ENCODE data around the gene SFMBT2. TPM values are rescaled to one million over a fixed set of nuclear protein-coding genes. Genes with fewer than 3 reads are reported as not detected.
A peak's percentile ranks its signal among the peaks of the same experiment; 100 is the strongest.

The SFMBT2 gene
- total and polyA plus RNA-seq, 10 of the 15 experiments (the other 5 are each of a cell fraction or from before 2014, with no cell fraction given): 2.8 to 29.6 (median 15.1) TPM

DNA sequence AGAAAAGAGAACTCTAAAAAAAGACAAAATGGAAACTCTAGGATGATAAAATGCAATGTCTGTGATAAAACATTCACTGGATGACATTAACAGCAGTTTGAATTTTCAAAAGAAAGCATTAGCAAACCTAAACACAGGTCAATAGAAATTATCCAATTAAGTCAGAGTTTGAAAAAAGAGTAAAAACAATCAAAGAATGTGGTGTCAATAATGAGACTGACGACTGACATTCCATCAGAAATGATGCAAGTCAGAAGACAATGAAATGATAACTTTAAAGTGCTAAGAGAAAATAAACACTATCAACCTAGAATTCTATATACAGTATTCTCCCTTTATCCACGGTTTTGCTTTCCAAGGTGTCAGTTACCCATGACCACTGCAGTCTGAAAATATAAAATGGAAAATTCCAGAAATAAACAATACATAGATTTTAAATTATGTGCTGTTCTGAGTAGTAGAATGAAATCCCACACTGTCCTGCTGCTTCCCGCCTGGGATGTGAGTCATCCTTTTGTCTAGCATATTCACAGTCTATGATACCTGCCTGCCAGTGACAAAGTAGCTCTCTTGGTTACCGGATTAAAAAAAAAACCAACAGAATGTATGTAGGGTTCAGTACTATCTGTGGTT is 38.3 kb upstream of the SFMBT2 start (continued):
- TF ChIP-seq CBX5 (IDR thresholded peaks at IDR 0.05; ENCODE audit: low read depth): peak; percentile 100
- no peak for TF ChIP-seq ATF3 (IDR thresholded peaks at IDR 0.05; ENCODE audit: borderline replicate concordance, extremely low read depth, low read depth, low read length)
- TF ChIP-seq SMAD5 (IDR thresholded peaks at IDR 0.05; ENCODE audit: low read depth): no peak
- TF ChIP-seq BRCA1 (IDR thresholded peaks at IDR 0.05; ENCODE audit: low read depth, low read length): no peak
- no peak for TF ChIP-seq SUPT20H (IDR thresholded peaks at IDR 0.05; ENCODE audit: borderline replicate concordance, control insufficient read depth, low read depth, low read length)

DNA sequence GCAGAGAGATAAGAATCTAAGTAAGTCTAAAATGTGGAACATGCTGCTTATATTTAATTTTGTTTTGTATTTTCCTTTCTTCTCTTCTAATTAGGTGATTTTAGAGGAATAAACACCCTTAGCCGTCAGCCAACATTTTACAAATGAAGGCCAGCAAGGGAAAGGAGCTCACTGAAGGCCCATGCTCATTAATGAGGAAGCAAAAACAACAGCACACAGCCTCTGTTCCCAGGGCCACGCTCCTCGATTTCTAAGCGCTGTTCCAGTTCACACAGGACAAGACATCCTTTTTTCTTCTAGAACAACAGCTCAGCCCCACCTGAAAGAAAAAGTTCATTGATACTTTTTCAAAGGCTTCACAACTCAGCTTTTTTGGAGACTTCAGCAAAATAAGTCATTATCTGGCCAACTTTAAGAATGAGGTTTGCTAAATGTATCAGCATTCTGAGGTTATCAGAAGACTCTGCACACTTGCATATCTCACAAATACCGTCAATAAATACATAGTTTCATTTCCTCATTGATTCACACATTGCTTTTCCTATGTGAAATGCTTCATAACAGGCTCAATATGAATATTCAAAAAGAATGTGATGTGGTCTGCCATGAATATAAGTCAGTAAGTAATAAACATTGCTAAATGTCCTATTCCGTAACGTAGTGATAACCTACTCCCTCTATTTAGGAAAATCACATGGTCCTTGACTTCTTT is 34.8 kb upstream of the SFMBT2 start:
- no peak overlapping the region for H3K4me3 ChIP-seq
- peak overlapping the region; percentile 82 for H3K4me2 ChIP-seq (ENCODE audit: control insufficient read depth, insufficient read depth)
- H3K79me2 ChIP-seq (ENCODE audit: control insufficient read depth, insufficient read depth, low read length): no peaks in the 10 kb centered on the region
- no peaks in the 10 kb centered on the region for H4K20me1 ChIP-seq (ENCODE audit: control insufficient read depth, insufficient read depth)
- no TSS peak for BruUV-seq (replicated peaks)
- H3K27me3 ChIP-seq (replicated peaks in 1 of 2; ENCODE audit: control insufficient read depth in 2 of 2, insufficient read depth in 2 of 2, low read length in 1 of 2): no peaks in the 10 kb centered on the region
- intact Hi-C loops (cut with micrococcal nuclease; ENCODE audit: unreplicated experiment): loop anchor here (2.0 kb wide), 1 partner anchor 27 kb away; no protein-coding TSS in a partner anchor
- 51% methylated on average over 7 of the region's 7 CpGs for WGBS (ENCODE audit: insufficient coverage, insufficient replicate concordance, low lambda C conversion rate, missing lambda C conversion rate)
- peak; percentile 90 for ATAC-seq
- no peak for DNase-seq (ENCODE audit: low read depth, low spot score)
- FAIRE-seq: peak; percentile 82
- ChIA-PET SMC1A (ENCODE audit: uncharacterized antibody, unreplicated experiment) (interaction anchor here (0.6 to 2.4 kb wide), 15 partner anchors 9 to 820 kb away, joined by 3 to 16 read pairs (median 4); partner anchors contain the start of gene SFMBT2), CTCF (interaction anchor here (0.7 to 2.0 kb wide), 7 partner anchors 9 to 80 kb away, joined by 3 to 11 read pairs (median 4); no protein-coding TSS in a partner anchor), POLR2A (interaction anchor here (0.9 to 1.8 kb wide), 8 partner anchors 9 to 75 kb away, joined by 3 to 6 read pairs (median 3); partner anchors contain the start of gene SFMBT2), RAD21 (ENCODE audit: unreplicated experiment) (interaction anchor here (0.9 to 2.2 kb wide), 7 partner anchors 9 to 47 kb away, joined by 3 to 13 read pairs (median 7); no protein-coding TSS in a partner anchor)
- peak overlapping the region; percentile 85 for H3K27ac ChIP-seq (ENCODE audit: control insufficient read depth, insufficient read depth)
- no peaks in the 10 kb centered on the region for H3K36me3 ChIP-seq (ENCODE audit: control insufficient read depth in 2 of 2, insufficient read depth in 2 of 2, low read length in 1 of 2)
- in situ Hi-C loops (cut with MboI): no loop called here
- H3K9ac ChIP-seq (ENCODE audit: control insufficient read depth, insufficient read depth, low read length): peak overlapping the region; percentile 52
- H3K9me3 ChIP-seq (replicated peaks; ENCODE audit: control insufficient read depth, insufficient read depth, low read length): peaks cover 12% of the 10 kb centered on the region
- peaks cover 21% of the 10 kb centered on the region for H3K4me1 ChIP-seq (ENCODE audit: control insufficient read depth, insufficient read depth, low read length)
- H2AFZ ChIP-seq (ENCODE audit: control insufficient read depth, low read depth, low read length): peak overlapping the region; percentile 83
- TF ChIP-seq MEF2B (IDR thresholded peaks at IDR 0.05; ENCODE audit: partially characterized antibody, poor library complexity, severe bottlenecking): peak; percentile 43
- peak; percentile 59 for TF ChIP-seq RUNX3 (IDR thresholded peaks at IDR 0.05; ENCODE audit: low read length)
- 0 out of 4 replicates have a peak, but pooled peaks of 1 of the 2 experiments have one; percentile 50 for TF ChIP-seq CEBPB (IDR thresholded peaks at IDR 0.05; ENCODE audit: borderline replicate concordance in 1 of 2, low read depth in 2 of 2, low read length in 2 of 2)
- TF ChIP-seq, protein P1, sequence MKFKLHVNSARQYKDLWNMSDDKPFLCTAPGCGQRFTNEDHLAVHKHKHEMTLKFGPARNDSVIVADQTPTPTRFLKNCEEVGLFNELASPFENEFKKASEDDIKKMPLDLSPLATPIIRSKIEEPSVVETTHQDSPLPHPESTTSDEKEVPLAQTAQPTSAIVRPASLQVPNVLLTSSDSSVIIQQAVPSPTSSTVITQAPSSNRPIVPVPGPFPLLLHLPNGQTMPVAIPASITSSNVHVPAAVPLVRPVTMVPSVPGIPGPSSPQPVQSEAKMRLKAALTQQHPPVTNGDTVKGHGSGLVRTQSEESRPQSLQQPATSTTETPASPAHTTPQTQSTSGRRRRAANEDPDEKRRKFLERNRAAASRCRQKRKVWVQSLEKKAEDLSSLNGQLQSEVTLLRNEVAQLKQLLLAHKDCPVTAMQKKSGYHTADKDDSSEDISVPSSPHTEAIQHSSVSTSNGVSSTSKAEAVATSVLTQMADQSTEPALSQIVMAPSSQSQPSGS (IDR thresholded peaks at IDR 0.05; ENCODE audit: low read length): peak; percentile 67; the same call in 1 of the 2 replicates
- TF ChIP-seq IKZF2 (IDR thresholded peaks at IDR 0.05): peak; percentile 65 to 69; a peak in 3 of 4 replicates
- TF ChIP-seq DPF2 (IDR thresholded peaks at IDR 0.05): peak; percentile 79
- peak; percentile 46; the same call in 1 of the 2 replicates for TF ChIP-seq CREM (IDR thresholded peaks at IDR 0.05; ENCODE audit: low read depth)
- peak; percentile 50; the same call in 1 of the 3 replicates for TF ChIP-seq POU2F2 (IDR thresholded peaks at IDR 0.05; ENCODE audit: borderline replicate concordance, low read depth, low read length)
- TF ChIP-seq MTA3 (IDR thresholded peaks at IDR 0.05; ENCODE audit: borderline replicate concordance, low read length): 0 out of 2 replicates have a peak, but pooled peaks have one; percentile 43
- TF ChIP-seq ETV6 (conservative IDR thresholded peaks at IDR 0.05 in 1 of 2, IDR thresholded peaks at IDR 0.05 in 1 of 2; ENCODE audit: borderline replicate concordance in 1 of 2, low read depth in 1 of 2): peak in 1 of 2 experiments; percentile 53; a peak in 1 of 4 replicates
- TF ChIP-seq MTA2 (IDR thresholded peaks at IDR 0.05; ENCODE audit: low read depth): peak; percentile 78
- no peak for TF ChIP-seq HDAC2 (IDR thresholded peaks at IDR 0.05)
- no peak for TF ChIP-seq YBX1 (IDR thresholded peaks at IDR 0.05)
- no peak for TF ChIP-seq RBBP5 (conservative IDR thresholded peaks at IDR 0.05)
- peak; percentile 66 for TF ChIP-seq NFIC (IDR thresholded peaks at IDR 0.05; ENCODE audit: low read depth, low read length)
